Lower leg skin (tissue), 3 donors: Measurements from ENCODE around the gene OXCT1.

Experiments
- POLR2A ChIP-seq, 2 donors: fragments of 450-650 bp; IDR thresholded peaks; one replicate each; pipeline ENCODE4 v1.6.1; 2016 to 2017; ENCODE audit warnings: antibody characterized with exemption in 2 of 2, mild to moderate bottlenecking in 1 of 2, moderate library complexity in 1 of 2
- TF ChIP-seq, protein P1 (sequence below), 3 donors: fragments of 450-650 bp; IDR thresholded peaks; one replicate each; pipeline ENCODE4 v1.5.1; 2016; ENCODE audit warnings: antibody characterized with exemption in 3 of 3, mild to moderate bottlenecking in 3 of 3, moderate library complexity in 2 of 3

DNA sequence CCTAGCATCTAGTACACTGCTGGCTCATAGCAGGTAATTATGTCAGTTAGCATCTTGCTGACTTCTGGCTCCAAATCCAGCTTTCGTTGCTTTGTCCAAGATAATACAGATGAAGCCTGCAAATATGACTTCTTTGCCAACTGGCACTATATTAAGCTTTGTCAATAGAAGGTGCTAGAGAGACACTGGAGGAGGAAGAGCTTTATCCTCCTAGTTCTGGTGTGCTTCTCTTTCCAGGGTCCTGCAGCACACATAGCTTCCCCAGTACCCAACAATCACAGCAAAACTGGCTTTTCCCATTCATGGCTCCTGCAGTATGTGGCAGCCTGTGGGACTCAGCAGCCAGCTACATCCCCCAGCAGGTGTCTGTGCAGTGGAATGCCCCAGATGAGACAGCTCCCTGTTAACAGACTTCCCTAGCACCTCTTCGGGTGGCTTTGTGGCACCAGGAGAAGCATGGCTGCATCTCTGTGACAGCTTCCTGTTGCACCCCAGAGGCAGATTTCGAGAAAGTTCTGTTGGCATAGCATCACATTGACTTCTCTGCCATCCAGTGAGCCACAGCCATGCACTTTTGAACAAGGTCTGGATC is 147.8 kb downstream of the OXCT1 start:
- TF ChIP-seq, protein P1, sequence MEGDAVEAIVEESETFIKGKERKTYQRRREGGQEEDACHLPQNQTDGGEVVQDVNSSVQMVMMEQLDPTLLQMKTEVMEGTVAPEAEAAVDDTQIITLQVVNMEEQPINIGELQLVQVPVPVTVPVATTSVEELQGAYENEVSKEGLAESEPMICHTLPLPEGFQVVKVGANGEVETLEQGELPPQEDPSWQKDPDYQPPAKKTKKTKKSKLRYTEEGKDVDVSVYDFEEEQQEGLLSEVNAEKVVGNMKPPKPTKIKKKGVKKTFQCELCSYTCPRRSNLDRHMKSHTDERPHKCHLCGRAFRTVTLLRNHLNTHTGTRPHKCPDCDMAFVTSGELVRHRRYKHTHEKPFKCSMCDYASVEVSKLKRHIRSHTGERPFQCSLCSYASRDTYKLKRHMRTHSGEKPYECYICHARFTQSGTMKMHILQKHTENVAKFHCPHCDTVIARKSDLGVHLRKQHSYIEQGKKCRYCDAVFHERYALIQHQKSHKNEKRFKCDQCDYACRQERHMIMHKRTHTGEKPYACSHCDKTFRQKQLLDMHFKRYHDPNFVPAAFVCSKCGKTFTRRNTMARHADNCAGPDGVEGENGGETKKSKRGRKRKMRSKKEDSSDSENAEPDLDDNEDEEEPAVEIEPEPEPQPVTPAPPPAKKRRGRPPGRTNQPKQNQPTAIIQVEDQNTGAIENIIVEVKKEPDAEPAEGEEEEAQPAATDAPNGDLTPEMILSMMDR (IDR thresholded peaks at IDR 0.05), result no peak
- TF ChIP-seq POLR2A (IDR thresholded peaks at IDR 0.05), result no peak
